ENCODE measurements around the gene MAML3. TPM values are rescaled to one million over a fixed set of nuclear protein-coding genes. Genes with fewer than 3 reads are reported as not detected.

MAML3 gene
- polyA plus RNA-seq, 1 donor (not counting 4 experiments of a cell fraction or from before 2014, with no cell fraction given) = 0.68 TPM

GRCh38 chr4:139973015-139973414, 181.0 kb downstream of the MAML3 start:
- H3K4me1 ChIP-seq (ENCODE audit: control insufficient read depth, extremely low read depth, insufficient read depth, low read length) = peaks cover 8% of the 10 kb centered on the region
- H4K20me1 ChIP-seq (ENCODE audit: control insufficient read depth, extremely low read depth, insufficient read depth, low read length) = no peaks in the 10 kb centered on the region
- no peaks in the 10 kb centered on the region for H3K27me3 ChIP-seq (ENCODE audit: control insufficient read depth, extremely low read depth, insufficient read depth, low read length)
- DNase-seq (ENCODE audit: low read depth, low spot score) = no peak
- H2AFZ ChIP-seq (ENCODE audit: control insufficient read depth, low read length) = no peak overlapping the region
- H3K9me3 ChIP-seq (ENCODE audit: control insufficient read depth, low read depth, low read length) = no peaks in the 10 kb centered on the region
- H3K4me2 ChIP-seq (ENCODE audit: control insufficient read depth, extremely low read depth, insufficient read depth, low read depth, low read length) = no peak overlapping the region
- TF ChIP-seq EZH2 (IDR thresholded peaks at IDR 0.05; ENCODE audit: low read length) (no peak), CTCF (optimal IDR thresholded peaks at IDR 0.05 in 1 of 3, IDR thresholded peaks at IDR 0.05 in 1 of 3, conservative IDR thresholded peaks at IDR 0.05 in 1 of 3; ENCODE audit: extremely low read depth in 1 of 3, insufficient read depth in 2 of 3, low read length in 3 of 3) (no peak)
- H3K9ac ChIP-seq (ENCODE audit: control insufficient read depth, extremely low read depth, insufficient read depth, low read length) = no peak overlapping the region
- FAIRE-seq = no peak
- H3K36me3 ChIP-seq (ENCODE audit: control insufficient read depth in 2 of 2, extremely low read depth in 1 of 2, insufficient read depth in 2 of 2, low read length in 2 of 2) = no peaks in the 10 kb centered on the region
- H3K79me2 ChIP-seq (ENCODE audit: control insufficient read depth, insufficient read depth, low read length) = no peaks in the 10 kb centered on the region
- dilution Hi-C loops (cut with MboI; ENCODE audit: extremely low pct_ligation_motif_present, low sequenced_read_pairs) = no loop called here
- H3K27ac ChIP-seq (ENCODE audit: control insufficient read depth, insufficient read depth, low read length) = no peak overlapping the region
- no peak overlapping the region for H3K4me3 ChIP-seq (ENCODE audit: control insufficient read depth in 2 of 3, extremely low read depth in 1 of 3, insufficient read depth in 2 of 3, low read depth in 1 of 3, low read length in 3 of 3)
- no peaks in the 10 kb centered on the region for H3K9me1 ChIP-seq (ENCODE audit: control insufficient read depth, extremely low read depth, insufficient read depth, low read length)

- Histone ChIP-seq H3K27me3 (ENCODE audit: control insufficient read depth, extremely low read depth, insufficient read depth, low read length) (no peaks in the 10 kb centered on the region), H3K9me1 (ENCODE audit: control insufficient read depth, extremely low read depth, insufficient read depth, low read length) (no peaks in the 10 kb centered on the region), H3K9ac (ENCODE audit: control insufficient read depth, extremely low read depth, insufficient read depth, low read length) (no peak overlapping the region), H3K4me2 (ENCODE audit: control insufficient read depth, extremely low read depth, insufficient read depth, low read depth, low read length) (no peak overlapping the region), H3K27ac (ENCODE audit: control insufficient read depth, insufficient read depth, low read length) (no peak overlapping the region), H4K20me1 (ENCODE audit: control insufficient read depth, extremely low read depth, insufficient read depth, low read length) (no peaks in the 10 kb centered on the region), H3K4me3 (ENCODE audit: control insufficient read depth in 2 of 3, extremely low read depth in 1 of 3, insufficient read depth in 2 of 3, low read depth in 1 of 3, low read length in 3 of 3) (no peak overlapping the region), H3K4me1 (ENCODE audit: control insufficient read depth, extremely low read depth, insufficient read depth, low read length) (peaks cover 8% of the 10 kb centered on the region), H2AFZ (ENCODE audit: control insufficient read depth, low read length) (no peak overlapping the region), H3K36me3 (ENCODE audit: control insufficient read depth in 2 of 2, extremely low read depth in 1 of 2, insufficient read depth in 2 of 2, low read length in 2 of 2) (no peaks in the 10 kb centered on the region), H3K9me3 (ENCODE audit: control insufficient read depth, low read depth, low read length) (no peaks in the 10 kb centered on the region), H3K79me2 (ENCODE audit: control insufficient read depth, insufficient read depth, low read length) (no peaks in the 10 kb centered on the region)
- no peak for TF ChIP-seq CTCF (optimal IDR thresholded peaks at IDR 0.05 in 1 of 3, IDR thresholded peaks at IDR 0.05 in 1 of 3, conservative IDR thresholded peaks at IDR 0.05 in 1 of 3; ENCODE audit: extremely low read depth in 1 of 3, insufficient read depth in 2 of 3, low read length in 3 of 3)
- no peak for TF ChIP-seq EZH2 (IDR thresholded peaks at IDR 0.05; ENCODE audit: low read length)
- DNase-seq (ENCODE audit: low read depth, low spot score) (no peak), FAIRE-seq (no peak)
- dilution Hi-C loops (cut with MboI; ENCODE audit: extremely low pct_ligation_motif_present, low sequenced_read_pairs) = no loop called here
Measured at GRCh38 chr4:139972305-139972704, 181.7 kb downstream of the MAML3 start.
